GM19099 (cell line): ENCODE measurements around the gene RAB3IL1.

Experiments used
- POLR2A ChIP-seq: IDR thresholded peaks from 3 replicates; pipeline ENCODE4 v1.6.1; 2011; ENCODE audit warnings: low read depth; ENCODE audit not compliant: insufficient read length; ENCODE audit errors: extremely low read depth

Gene RAB3IL1

DNA sequence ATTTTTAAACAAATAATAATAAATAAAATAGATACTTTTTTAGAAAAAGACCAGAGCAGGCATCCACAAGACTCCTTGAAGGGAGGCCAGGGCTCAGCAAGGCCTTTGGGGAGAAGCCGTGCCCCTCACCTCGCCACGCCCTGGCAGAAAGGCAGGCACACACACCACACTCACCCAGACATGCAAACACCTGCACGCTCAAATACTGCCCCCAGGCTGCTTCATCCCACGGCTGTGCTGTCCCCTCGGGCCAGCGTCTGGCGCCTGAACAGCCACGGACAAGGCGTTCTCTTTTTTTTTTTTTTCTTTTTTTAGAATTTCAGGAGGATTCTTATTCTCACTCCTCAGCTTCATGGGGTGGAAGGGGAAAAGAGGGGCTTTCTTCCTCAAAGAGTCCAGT, 27.5 kb downstream of the RAB3IL1 start:
- TF ChIP-seq POLR2A = no peak

DNA sequence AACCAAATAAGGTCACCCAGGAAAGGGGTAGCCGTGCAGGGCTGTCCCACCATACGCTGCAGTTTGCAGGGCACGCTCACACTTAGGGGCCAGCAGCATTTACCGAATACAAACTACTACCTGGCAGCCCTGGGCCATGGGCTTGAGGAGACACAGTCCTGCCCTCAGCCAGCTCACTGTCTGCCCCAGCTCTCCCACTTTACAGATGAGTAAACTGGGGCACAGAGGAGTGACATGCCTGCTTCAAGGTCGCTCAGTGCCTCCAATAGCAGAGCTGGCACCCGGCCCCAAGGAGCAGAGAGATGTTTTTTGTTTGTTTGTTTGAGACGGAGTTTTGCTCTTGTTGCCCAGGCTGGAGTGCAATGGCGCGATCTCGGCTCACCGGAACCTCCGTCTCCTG, 28.8 kb downstream of the RAB3IL1 start:
- TF ChIP-seq POLR2A = no peak

DNA sequence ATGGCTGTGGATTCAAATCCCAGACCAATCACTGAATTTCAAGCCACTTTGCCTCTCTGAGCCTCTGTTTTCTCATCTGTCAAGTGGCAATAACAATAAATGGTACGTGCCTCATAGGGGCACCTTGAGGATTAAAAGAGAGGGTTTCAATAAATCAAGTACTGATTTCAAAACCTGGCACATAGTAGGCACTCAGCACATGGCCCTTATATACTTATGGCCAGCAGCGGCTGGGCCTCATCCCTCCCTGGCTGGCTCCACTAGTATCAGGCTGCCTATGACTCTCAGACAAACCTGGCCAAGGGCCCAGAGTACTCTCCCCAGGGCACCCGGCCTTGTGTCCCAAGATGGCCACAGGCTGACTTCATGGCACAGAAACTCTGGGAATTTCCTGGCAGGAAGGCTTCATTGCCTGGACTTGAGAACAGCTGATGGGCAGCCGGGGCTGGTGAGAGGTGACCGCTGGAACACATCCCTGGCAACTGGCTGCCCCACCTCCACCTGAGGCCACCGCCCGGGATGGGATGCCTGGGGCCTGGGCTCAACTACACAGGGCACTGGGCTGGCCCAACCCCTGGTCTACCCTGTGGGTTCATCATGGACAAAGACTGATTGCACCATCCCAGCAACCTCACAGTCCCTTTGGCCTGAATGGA, 29.4 kb downstream of the RAB3IL1 start:
- TF ChIP-seq POLR2A = no peak

DNA sequence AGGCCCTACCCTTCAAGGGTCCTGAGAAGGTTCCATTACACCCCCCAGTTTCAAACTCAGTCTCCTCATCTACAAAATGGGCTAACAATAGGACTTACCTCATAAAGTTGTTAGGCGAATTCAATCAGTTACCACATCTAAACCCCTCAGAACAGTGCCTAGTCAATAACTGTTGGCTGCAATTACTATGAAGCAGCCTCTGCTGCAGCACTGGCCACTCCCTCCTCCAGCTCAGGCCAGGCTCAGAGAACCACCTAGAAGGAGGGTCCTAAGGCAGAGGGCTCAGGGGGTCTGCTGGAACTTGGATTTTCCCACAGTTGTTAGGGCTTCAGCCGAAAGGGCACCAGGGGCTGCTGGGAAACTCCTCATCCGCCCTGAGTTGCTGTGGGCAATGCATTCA, 30.7 kb downstream of the RAB3IL1 start:
- TF ChIP-seq POLR2A = no peak

DNA sequence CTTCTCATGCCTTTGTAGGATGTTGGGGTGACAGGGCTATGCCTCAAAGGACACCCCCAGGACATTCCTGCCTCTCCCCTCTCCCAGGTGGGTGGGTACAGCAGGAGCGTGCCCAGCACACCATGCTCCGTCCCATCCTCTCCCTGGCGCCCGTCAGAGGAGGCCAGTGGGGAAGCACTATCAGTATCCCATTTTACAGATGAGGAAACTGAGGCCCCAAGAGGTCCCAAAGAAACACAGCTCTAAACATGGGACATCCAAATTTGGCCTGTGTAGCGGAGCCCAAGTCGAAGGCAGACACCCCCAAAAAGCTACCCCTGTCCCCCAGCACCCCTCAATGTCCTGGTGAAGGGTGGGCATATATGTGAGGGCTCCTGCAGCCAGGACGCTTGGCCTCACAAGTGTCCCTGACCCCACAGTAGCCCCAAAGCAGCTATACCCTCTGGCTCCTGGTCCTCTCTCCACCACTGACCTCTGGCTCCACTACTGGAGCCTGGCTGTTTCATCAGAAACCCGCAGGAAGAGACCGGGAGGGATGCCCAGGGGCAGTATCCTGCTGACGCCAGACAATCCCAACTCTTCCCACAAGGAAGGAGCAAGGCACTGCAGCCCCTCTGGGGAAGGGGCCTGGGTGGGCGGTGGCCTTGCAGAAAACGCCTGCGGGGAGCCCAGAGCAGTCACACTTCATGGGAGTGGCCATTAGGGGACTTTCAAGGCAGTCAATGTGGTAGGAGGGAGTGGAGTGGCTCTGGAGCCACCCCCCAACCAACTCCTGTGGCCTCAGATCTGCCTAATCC, 31.4 kb downstream of the RAB3IL1 start:
- no peak for TF ChIP-seq POLR2A

DNA sequence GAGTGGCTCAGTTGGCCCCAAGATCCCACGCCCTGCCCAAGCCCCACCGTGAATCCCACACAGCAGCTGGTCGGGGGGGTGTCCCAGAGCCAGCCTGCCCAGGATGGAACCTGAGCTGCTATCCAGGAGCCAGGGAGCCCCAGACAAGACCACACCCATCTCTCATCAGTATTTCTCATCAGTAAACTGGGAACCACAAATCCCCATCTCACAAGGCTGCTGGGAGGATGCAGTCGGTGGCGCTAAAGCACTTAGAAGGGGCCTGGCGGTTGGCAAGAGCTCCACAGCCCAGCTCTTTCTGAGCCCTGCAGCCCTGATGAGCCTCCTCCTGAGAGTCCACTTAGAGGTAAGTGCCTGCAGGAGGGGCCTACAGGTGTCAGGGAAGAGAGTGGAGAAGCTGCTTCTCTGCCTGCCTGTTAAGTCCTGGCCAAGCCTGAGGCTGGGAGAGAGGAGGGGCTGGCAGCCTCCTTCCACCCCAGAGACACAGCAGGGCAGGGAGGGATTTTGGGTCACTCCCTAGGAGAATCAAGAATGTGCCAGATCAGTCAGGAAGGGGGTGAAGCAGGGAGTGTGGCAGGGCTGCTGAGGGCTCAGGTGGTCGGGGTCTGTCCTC, 32.1 kb downstream of the RAB3IL1 start:
- no peak for TF ChIP-seq POLR2A

DNA sequence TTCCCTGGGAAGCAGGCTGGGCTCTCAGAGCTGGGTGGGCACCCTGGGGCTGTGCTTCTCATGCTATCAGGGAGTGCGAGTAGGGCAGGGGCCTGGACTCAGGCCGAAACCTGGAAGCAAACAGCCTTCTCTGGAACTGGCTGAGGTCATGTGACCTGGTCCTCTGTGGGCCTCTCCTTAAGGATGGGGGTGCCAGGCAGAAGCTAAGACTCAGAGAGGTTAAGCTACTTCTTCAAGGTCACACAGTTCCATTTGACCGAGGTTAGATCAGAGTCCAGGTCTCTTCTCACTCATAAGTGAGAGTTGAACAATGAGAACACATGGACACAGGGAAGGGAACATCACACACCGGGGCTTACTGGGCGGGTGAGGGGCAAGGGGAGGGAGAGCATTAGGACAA, 33.4 kb downstream of the RAB3IL1 start:
- no peak for TF ChIP-seq POLR2A

DNA sequence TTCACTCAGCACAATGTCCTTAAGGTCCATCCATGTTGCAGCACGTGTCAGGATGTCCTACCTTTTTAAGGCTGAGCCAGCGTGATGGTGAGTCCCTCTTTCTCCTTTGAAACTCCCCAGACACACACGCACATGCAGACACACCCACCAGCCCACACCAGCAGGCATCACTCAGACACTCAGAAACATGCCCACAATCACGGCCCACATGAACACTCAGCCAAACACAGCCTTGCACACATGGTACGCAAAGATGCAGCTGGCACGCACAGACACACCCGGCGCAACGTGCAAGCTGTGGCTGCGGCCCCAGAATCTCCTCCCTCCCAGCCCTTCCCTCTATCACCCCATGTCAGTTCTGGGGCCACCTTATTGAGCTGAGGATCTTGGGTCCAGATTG, 34.0 kb downstream of the RAB3IL1 start:
- no peak for TF ChIP-seq POLR2A

DNA sequence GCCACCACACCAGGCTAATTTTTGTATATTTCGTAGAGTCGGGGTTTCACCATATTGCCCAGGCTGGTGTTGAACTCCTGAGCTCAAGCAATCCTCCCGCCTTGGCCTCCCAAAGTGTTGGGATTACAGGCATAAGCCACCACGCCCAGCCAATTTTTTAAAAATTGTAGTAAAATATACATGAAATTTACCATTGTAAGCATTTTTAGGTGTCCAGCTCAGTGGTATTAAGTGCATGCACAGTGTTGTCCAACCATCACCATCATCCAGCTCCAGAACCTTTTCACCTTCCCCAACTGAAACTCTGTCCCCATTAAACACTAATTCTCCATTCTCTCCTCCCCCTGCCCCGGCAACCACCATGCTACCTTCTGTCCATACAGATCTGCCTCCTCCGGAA, 34.5 kb downstream of the RAB3IL1 start:
- TF ChIP-seq POLR2A = no peak

DNA sequence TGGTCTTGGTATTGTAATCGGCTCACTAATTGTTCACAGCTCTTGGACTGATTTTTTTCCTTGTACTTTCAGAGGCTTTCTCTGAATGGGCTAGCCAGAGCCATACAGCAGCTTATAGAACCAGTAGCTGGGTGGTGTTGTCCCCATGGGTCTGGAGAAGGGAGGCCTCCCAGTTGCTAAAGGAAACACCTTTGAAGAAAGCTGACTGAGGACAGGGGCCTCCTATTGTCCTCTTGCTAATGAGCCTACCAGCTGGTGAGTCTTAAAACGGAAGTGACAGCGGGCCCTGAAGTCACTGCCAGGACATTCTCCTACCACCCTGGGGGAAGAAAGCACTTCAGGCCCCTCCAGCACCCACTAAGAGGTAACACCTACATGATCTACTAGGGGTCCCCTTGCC, 36.0 kb downstream of the RAB3IL1 start:
- no peak for TF ChIP-seq POLR2A

DNA sequence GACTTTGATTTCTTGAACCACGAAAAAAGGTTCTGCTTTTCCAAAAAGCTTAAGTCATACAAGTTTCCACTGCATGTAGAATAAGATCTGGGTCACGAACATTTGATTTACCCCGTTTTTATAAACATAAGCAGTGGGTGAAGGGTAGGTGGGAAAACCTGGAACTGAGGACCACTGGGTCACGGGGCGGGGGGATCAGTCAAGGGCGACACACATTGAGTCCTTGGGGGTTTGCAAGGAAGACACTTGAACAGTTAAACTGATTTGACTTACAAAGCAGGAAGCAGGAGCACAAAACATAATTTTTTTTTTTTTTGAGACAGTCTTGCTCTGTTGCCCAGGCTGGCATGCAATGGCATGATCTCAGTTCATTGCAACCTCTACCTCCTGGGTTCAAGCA, 36.9 kb downstream of the RAB3IL1 start:
- no peak for TF ChIP-seq POLR2A

DNA sequence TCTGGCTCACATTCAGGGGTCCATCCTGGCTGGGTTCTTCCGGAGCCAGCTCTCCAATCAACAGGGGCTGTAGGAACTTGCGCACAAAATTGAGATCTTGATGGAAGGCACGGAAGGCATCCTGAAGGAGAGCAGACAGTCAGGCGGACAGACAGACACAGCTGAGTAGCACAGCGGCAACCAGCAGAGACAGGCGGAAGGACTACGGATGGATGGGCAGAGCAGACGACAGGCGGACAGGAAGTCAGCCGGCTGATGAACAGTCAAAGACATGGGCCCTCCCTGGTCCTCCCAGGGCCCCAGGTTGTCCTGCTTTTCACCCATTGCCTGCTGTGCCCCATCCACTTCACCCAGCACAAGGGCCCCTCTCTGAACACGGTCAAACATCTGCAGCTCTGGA, 37.3 kb downstream of the RAB3IL1 start:
- peak; percentile 45 for TF ChIP-seq POLR2A

DNA sequence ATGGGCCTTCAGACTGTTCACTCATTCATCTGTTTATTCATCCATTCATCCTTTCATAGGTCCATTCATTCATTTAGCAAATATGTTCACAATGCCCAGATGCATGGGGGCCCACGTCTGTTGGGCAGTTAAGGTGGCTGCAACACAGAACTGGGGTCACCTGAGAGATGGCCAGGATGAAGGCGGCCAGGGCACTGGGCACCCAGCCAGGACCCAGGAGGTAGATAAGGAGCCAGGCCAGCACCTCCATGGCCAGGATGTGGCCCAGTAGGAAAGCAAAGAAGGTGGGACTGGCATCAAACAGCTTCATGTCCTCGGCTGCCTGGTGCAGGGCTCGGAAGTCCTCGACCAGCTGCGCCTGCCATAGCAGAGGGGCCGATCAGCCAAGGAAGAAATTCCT, 38.2 kb downstream of the RAB3IL1 start:
- TF ChIP-seq POLR2A = no peak

DNA sequence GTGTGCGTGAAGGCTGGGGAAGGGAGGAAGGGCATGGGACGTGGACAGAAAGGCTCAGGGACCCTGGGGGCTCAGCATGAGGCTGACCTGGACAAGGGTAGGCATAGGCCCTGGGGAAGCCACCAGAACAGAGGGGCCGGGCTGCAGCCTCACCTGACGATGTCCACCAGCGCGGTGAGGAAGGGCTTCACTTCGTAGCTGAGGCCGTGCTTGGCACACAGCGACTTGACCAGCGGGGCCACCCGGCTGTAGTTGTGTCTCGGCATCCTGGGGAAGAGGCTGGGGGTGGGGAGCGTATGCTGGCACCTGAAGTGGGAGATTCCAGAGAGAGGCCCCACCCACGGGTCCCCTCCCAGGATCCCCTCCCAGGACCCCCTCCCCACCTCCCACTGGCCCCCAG, 41.7 kb downstream of the RAB3IL1 start:
- no peak for TF ChIP-seq POLR2A

DNA sequence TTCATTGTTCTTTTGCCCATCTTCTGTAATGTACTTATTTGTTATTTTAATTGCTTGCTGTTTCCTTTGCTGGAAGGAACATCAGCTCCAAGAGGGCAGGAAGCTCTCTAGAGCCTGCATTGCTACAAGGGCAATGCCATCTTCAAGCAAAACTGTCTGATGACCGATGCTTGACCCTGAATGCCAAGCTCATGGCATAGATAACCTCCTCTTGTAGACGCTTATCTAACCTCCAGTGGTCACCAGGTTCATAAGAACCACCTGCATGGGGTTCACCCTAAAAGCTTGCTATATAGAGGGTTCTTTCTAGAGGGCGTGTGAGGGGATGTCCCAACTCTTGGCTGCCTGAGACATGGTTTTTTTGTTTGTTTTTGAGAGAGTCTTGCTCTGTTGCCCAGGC, 42.5 kb downstream of the RAB3IL1 start:
- TF ChIP-seq POLR2A = no peak

DNA sequence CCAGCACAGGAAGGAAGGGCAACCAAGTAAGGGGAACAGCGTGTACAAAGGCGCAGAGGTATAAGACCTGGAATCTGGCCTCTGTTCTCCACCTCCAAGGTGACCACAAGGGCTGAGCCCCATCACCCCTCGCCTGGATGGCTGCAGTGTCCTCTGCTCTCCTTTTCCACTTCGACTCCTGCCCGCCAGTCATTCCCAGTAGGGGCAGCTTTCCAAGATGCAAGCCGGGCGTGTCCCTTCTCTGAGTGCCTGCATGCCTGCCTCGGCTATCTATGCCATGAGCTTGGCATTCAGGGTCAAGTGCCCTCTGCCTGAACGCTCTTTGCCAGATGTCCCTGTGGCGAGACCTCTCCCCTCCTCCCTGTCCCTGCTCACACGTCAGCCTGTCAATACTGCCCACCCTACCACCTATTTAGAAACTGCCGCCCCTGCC, 43.0 kb downstream of the RAB3IL1 start:
- no peak for TF ChIP-seq POLR2A
